Keratinocyte (primary cell): ENCODE data around the gene CBY2. TPM values are rescaled to one million over a fixed set of nuclear protein-coding genes. Genes with fewer than 3 reads are reported as not detected.

Experiments used
- DNase-seq: peaks from one replicate; pipeline ENCODE4 v3.0.0-alpha.2; 2011; ENCODE audit warnings: low read depth, missing footprints, low spot score
- FAIRE-seq: peaks from 2 replicates; lab custom pipeline; 2011; peaks lifted over from hg19 to GRCh38; lab: Jason Lieb, UNC
- H2AFZ ChIP-seq: 2 replicates; pipeline ENCODE4 v1.6.0; 2012; ENCODE audit warnings: low read length, control low read depth, inconsistent platforms; ENCODE audit not compliant: control insufficient read depth
- H3K27ac ChIP-seq: 2 replicates; pipeline ENCODE4 v1.5.1; 2011; ENCODE audit warnings: low read length; ENCODE audit not compliant: control insufficient read depth, insufficient read depth
- H3K27me3 ChIP-seq: 3 replicates; pipeline ENCODE4 v1.6.0; 2011; ENCODE audit warnings: low read length; ENCODE audit not compliant: control insufficient read depth, insufficient read depth; ENCODE audit errors: extremely low read depth
- H3K36me3 ChIP-seq, 2 experiments: 2 replicates in 1 of 2; 3 replicates in 1 of 2; pipeline ENCODE4 v1.5.1; 2011; ENCODE audit warnings: low read length in 2 of 2, mild to moderate bottlenecking in 1 of 2; ENCODE audit not compliant: control insufficient read depth in 2 of 2, insufficient read depth in 2 of 2; ENCODE audit errors: extremely low read depth in 1 of 2
- H3K4me1 ChIP-seq: 3 replicates; pipeline ENCODE4 v1.5.1; 2011; ENCODE audit warnings: low read length; ENCODE audit not compliant: control insufficient read depth, insufficient read depth; ENCODE audit errors: extremely low read depth
- H3K4me2 ChIP-seq: 3 replicates; pipeline ENCODE4 v1.6.0; 2011; ENCODE audit warnings: low read depth, low read length; ENCODE audit not compliant: control insufficient read depth, insufficient read depth; ENCODE audit errors: extremely low read depth
- H3K4me3 ChIP-seq, 3 experiments: fragments of 200-600 bp in 1 of 3; sonication (generic) in 1 of 3; 2 replicates in 2 of 3; 3 replicates in 1 of 3; pipeline ENCODE4 v1.5.1; 2011 to 2016; ENCODE audit warnings: low read length in 3 of 3, mild to moderate bottlenecking in 3 of 3, control low read depth in 2 of 3, inconsistent platforms in 1 of 3, low read depth in 1 of 3, mixed read lengths in 1 of 3, mixed run types in 1 of 3, moderate library complexity in 1 of 3; ENCODE audit not compliant: control insufficient read depth in 2 of 3, insufficient read depth in 2 of 3; ENCODE audit errors: extremely low read depth in 1 of 3
- H3K79me2 ChIP-seq: 2 replicates; pipeline ENCODE4 v1.6.0; 2012; ENCODE audit warnings: low read length; ENCODE audit not compliant: control insufficient read depth, insufficient read depth
- H3K9ac ChIP-seq: 3 replicates; pipeline ENCODE4 v1.6.0; 2011; ENCODE audit warnings: low read length; ENCODE audit not compliant: control insufficient read depth, insufficient read depth; ENCODE audit errors: extremely low read depth
- H3K9me1 ChIP-seq: 3 replicates; pipeline ENCODE4 v1.6.0; 2011; ENCODE audit warnings: low read length; ENCODE audit not compliant: control insufficient read depth, insufficient read depth; ENCODE audit errors: extremely low read depth
- H3K9me3 ChIP-seq: 2 replicates; pipeline ENCODE4 v1.5.1; 2012; ENCODE audit warnings: low read depth, low read length; ENCODE audit not compliant: control insufficient read depth
- H4K20me1 ChIP-seq: 3 replicates; pipeline ENCODE4 v1.6.0; 2011; ENCODE audit warnings: low read length; ENCODE audit not compliant: control insufficient read depth, insufficient read depth; ENCODE audit errors: extremely low read depth
- EZH2 ChIP-seq: IDR thresholded peaks from one replicate; pipeline ENCODE4 v1.6.1; 2012; ENCODE audit warnings: inconsistent platforms, mild to moderate bottlenecking, low read length, moderate library complexity
- dilution Hi-C: fragments of 300-500 bp; cut with MboI; formaldehyde crosslinking; loops from one replicate; pipeline ENCODE4 v1.7.0; 2020; ENCODE audit warnings: low sequenced_read_pairs; ENCODE audit not compliant: extremely low pct_ligation_motif_present
- polyA plus RNA-seq, 5 experiments: library from polyadenylated mRNA; depleted of rRNA in 3 of 5; stranded (reverse) in 3 of 5; stranded (forward) in 1 of 5; unstranded in 1 of 5; fragments of >200 nt; gene quantifications; 1 replicate in 1 of 5; 2 replicates in 3 of 5; 3 replicates in 1 of 5; pipeline versions ENCODE4 v1.2.1 to v1.2.3, GENCODE V29; 2011 to 2012; ENCODE audit warnings: missing spikeins in 2 of 5, low read depth in 1 of 5, low replicate concordance in 1 of 5
- TF ChIP-seq, protein P1 (sequence below), 3 experiments: IDR thresholded peaks in 1 of 3; conservative IDR thresholded peaks in 1 of 3; optimal IDR thresholded peaks in 1 of 3; 2 replicates in 2 of 3; 3 replicates in 1 of 3; pipeline versions ENCODE3 to v1.5.1; 2011; ENCODE audit warnings: low read length in 3 of 3, mild to moderate bottlenecking in 3 of 3, moderate library complexity in 2 of 3, control low read depth in 1 of 3, inconsistent platforms in 1 of 3; ENCODE audit not compliant: insufficient read depth in 2 of 3; ENCODE audit errors: extremely low read depth in 1 of 3

CBY2 gene
- polyA plus RNA-seq, 1 donor (not counting 4 experiments of a cell fraction or from before 2014, with no cell fraction given), result not detected

DNA sequence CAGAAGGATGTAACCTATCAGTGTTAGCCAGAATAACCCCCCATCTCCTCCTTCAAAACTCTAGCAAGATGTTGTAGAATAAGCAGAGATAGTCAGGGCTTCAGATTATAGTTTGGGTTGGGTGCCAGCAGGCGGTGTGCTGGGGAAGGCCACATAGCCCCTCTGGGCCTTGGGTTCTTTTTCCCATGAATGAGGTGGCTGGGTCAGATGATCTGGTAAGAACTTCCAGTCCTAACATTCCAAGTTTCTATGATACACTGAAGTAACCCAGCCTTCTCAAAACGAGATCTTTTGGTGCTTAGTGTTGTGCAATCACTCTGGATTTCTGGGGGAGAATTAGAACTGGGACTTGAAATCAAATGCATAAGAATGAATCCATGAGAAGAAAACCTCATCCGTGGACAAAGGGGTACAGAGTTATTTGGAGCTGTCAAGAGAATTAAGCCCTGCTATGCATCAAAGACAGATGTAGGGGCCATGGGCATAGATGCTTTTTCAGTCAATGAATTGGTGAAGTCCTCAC lies 810 bp downstream of the CBY2 start:
- DNase-seq (no peak), FAIRE-seq (no peak)
- Histone ChIP-seq H3K36me3 (no peaks in the 10 kb centered on the region), H4K20me1 (no peaks in the 10 kb centered on the region), H3K9me1 (no peaks in the 10 kb centered on the region), H2AFZ (no peak overlapping the region), H3K27ac (no peak overlapping the region), H3K4me1 (no peaks in the 10 kb centered on the region), H3K79me2 (no peaks in the 10 kb centered on the region), H3K9me3 (no peaks in the 10 kb centered on the region), H3K9ac (no peak overlapping the region), H3K4me3 (no peak overlapping the region), H3K27me3 (peaks cover 12% of the 10 kb centered on the region), H3K4me2 (no peak overlapping the region)
- TF ChIP-seq, protein P1, sequence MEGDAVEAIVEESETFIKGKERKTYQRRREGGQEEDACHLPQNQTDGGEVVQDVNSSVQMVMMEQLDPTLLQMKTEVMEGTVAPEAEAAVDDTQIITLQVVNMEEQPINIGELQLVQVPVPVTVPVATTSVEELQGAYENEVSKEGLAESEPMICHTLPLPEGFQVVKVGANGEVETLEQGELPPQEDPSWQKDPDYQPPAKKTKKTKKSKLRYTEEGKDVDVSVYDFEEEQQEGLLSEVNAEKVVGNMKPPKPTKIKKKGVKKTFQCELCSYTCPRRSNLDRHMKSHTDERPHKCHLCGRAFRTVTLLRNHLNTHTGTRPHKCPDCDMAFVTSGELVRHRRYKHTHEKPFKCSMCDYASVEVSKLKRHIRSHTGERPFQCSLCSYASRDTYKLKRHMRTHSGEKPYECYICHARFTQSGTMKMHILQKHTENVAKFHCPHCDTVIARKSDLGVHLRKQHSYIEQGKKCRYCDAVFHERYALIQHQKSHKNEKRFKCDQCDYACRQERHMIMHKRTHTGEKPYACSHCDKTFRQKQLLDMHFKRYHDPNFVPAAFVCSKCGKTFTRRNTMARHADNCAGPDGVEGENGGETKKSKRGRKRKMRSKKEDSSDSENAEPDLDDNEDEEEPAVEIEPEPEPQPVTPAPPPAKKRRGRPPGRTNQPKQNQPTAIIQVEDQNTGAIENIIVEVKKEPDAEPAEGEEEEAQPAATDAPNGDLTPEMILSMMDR (optimal IDR thresholded peaks at IDR 0.05 in 1 of 3, IDR thresholded peaks at IDR 0.05 in 1 of 3, conservative IDR thresholded peaks at IDR 0.05 in 1 of 3; ENCODE audit: extremely low read depth in 1 of 3, insufficient read depth in 2 of 3, low read length in 3 of 3), result no peak
- no peak for TF ChIP-seq EZH2
- dilution Hi-C loops, result no loop called here

DNA sequence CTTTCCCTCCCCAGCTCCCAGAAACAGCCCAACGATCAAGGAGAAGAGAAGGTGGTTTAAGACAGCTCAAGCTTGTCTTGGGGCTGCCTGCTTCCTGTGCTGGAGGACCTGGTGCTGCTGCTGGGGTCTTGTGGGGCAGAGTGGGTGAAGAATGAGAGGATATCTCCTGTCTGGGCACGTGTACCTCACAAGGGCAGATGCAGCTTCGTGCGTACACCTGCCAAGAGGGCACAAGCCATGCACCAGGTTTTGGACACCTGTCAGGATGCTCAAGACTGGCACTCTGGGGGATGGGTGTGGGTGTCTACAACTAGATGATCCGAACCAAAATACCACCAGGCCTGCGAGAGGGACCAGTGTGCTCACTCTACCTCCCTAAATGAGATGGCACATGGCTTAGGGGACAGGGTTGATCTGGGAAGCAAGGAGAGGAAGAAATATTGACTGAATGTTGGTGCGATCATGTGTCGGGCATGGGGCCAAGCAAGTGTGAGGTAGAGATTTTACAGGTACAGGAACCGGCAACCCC lies 2.2 kb downstream of the CBY2 start:
- Histone ChIP-seq H4K20me1 (no peaks in the 10 kb centered on the region), H3K36me3 (no peaks in the 10 kb centered on the region), H3K9me1 (no peaks in the 10 kb centered on the region), H3K4me3 (no peak overlapping the region), H2AFZ (no peak overlapping the region), H3K9ac (no peak overlapping the region), H3K4me2 (no peak overlapping the region), H3K9me3 (no peaks in the 10 kb centered on the region), H3K79me2 (no peaks in the 10 kb centered on the region), H3K4me1 (no peaks in the 10 kb centered on the region), H3K27me3 (peaks cover 12% of the 10 kb centered on the region), H3K27ac (no peak overlapping the region)
- dilution Hi-C loops, result no loop called here
- no peak for FAIRE-seq
- DNase-seq, result no peak
- TF ChIP-seq, protein P1 (optimal IDR thresholded peaks at IDR 0.05 in 1 of 3, IDR thresholded peaks at IDR 0.05 in 1 of 3, conservative IDR thresholded peaks at IDR 0.05 in 1 of 3; ENCODE audit: extremely low read depth in 1 of 3, insufficient read depth in 2 of 3, low read length in 3 of 3), result no peak
- TF ChIP-seq EZH2, result no peak
